Neural progenitor cell (in vitro differentiated cells): ENCODE results near the gene SIRT5.

ENCODE experiments used
- EZH2 ChIP-seq: fragments of 200-600 bp; sonication (generic); IDR thresholded peaks from 2 replicates; pipeline ENCODE4 v1.6.1; 2017; ENCODE audit warnings: antibody characterized with exemption, mild to moderate bottlenecking, moderate library complexity
- EZH2phosphoT487 ChIP-seq: fragments of 200-600 bp; sonication (generic); IDR thresholded peaks from 2 replicates; pipeline ENCODE4 v1.6.1; 2017; ENCODE audit warnings: antibody characterized with exemption
- TF ChIP-seq, protein P1 (sequence below): fragments of 200-600 bp; sonication (generic); IDR thresholded peaks from 2 replicates; pipeline ENCODE4 v1.5.1; 2017; ENCODE audit warnings: antibody characterized with exemption, mild to moderate bottlenecking

DNA sequence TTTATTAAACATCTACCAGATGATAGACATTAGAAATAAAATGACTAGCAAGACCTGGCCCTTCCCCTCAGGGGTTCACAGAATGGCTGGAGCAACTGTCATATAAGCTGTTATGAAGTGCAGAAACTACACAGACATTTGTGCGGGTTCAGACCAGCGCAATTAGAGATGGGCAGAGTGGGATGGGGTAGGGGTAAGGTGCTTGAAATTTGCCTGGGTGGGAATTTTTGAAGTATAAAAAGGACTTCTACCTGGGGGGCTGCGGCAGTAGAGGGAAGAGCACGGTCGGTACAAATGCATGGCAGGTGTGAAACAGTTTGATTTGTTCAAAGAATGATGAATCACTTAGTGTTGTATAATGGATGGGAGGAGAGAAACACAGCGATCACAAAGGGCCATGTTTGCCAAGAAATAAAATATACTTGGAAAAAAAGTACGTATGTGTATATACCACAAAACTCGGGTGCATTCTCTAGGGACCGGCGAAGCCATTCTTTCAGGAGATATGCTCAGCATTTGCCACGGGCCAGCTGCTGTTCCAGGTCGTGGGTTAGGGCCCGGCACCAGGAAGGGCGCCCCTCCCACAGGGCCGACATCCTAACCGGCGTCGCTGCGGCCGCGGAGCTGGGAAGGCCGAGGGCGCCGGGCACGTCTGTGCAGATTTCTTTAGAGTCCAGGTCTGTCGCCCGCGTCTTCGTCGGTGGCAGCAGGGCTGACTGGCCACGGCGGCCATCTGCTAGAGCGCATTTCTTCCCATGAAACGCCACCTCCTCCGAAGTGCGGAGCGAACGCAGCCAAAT lies 39.9 kb downstream of the SIRT5 start:
- no peak for TF ChIP-seq EZH2
- no peak for TF ChIP-seq EZH2phosphoT487
- TF ChIP-seq, protein P1, sequence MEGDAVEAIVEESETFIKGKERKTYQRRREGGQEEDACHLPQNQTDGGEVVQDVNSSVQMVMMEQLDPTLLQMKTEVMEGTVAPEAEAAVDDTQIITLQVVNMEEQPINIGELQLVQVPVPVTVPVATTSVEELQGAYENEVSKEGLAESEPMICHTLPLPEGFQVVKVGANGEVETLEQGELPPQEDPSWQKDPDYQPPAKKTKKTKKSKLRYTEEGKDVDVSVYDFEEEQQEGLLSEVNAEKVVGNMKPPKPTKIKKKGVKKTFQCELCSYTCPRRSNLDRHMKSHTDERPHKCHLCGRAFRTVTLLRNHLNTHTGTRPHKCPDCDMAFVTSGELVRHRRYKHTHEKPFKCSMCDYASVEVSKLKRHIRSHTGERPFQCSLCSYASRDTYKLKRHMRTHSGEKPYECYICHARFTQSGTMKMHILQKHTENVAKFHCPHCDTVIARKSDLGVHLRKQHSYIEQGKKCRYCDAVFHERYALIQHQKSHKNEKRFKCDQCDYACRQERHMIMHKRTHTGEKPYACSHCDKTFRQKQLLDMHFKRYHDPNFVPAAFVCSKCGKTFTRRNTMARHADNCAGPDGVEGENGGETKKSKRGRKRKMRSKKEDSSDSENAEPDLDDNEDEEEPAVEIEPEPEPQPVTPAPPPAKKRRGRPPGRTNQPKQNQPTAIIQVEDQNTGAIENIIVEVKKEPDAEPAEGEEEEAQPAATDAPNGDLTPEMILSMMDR = no peak
